WERI-Rb-1 (cell line): ENCODE results near the gene GALNT5.

Experiments used
- DNase-seq: peaks from one replicate; pipeline ENCODE4 v3.0.0-alpha.2; 2020
- H3K27ac ChIP-seq: fragments of 250-450 bp; sonication (Bioruptor Pico); 2 replicates; pipeline ENCODE4 v1.5.1; 2020; ENCODE audit warnings: mild to moderate bottlenecking, moderate library complexity
- H3K27me3 ChIP-seq: fragments of 250-450 bp; sonication (Bioruptor Pico); 2 replicates; pipeline ENCODE4 v1.5.1; 2021; ENCODE audit warnings: mild to moderate bottlenecking, low read depth, moderate library complexity; ENCODE audit not compliant: insufficient read depth, severe bottlenecking
- H3K36me3 ChIP-seq: fragments of 250-450 bp; sonication (Bioruptor Pico); 2 replicates; pipeline ENCODE4 v1.5.1; 2020; ENCODE audit warnings: mild to moderate bottlenecking, moderate library complexity
- H3K4me3 ChIP-seq: 2 replicates; pipeline ENCODE4 v1.5.1; 2011; ENCODE audit warnings: low read depth, mild to moderate bottlenecking, control low read depth, low read length
- H3K9me3 ChIP-seq: fragments of 250-450 bp; sonication (Bioruptor Pico); 2 replicates; pipeline ENCODE4 v1.5.1; 2021; ENCODE audit warnings: mild to moderate bottlenecking, moderate library complexity; ENCODE audit not compliant: severe bottlenecking
- TF ChIP-seq, protein P1 (sequence below): IDR thresholded peaks from 2 replicates; pipeline ENCODE4 v1.5.1; 2011; ENCODE audit warnings: low read depth, mild to moderate bottlenecking, control low read depth, inconsistent platforms, low read length

Gene GALNT5

DNA sequence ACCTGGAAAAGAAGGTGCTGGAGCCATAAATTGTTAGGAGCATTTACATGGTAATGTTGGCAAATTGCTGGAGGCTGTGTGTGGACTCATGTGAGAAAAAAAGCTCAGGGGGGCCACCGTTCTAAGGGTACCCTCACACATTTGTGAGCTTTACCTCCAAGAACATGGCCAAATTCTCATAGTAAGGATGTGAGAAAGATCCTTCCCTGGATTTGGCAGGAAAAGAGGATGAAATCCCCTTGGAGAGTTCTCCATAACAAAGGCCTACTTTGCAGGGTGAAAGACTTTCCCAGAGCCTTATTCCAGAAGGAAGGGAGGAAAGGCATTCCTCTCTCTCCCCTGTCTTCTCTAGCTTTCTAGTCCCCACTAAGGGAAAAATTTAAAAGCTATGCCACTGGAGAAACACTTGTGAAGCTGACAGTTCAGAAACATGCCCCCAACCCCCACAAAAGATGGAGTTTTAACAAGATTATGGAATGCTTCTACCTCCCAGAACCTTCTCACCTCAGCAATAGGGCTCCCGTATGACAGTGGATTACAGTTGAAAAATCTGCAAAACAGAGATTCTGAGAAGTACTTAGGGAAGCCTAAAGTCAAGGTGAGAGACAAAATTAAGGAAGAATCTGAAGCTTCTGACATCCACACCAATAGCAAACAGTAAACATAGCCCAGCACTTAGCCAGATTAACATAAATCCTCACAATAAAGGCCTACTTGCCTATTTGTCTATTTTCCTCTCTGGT, 88.3 kb downstream of the GALNT5 start:
- H3K9me3 ChIP-seq: no peaks in the 10 kb centered on the region
- no peak for DNase-seq
- TF ChIP-seq, protein P1, sequence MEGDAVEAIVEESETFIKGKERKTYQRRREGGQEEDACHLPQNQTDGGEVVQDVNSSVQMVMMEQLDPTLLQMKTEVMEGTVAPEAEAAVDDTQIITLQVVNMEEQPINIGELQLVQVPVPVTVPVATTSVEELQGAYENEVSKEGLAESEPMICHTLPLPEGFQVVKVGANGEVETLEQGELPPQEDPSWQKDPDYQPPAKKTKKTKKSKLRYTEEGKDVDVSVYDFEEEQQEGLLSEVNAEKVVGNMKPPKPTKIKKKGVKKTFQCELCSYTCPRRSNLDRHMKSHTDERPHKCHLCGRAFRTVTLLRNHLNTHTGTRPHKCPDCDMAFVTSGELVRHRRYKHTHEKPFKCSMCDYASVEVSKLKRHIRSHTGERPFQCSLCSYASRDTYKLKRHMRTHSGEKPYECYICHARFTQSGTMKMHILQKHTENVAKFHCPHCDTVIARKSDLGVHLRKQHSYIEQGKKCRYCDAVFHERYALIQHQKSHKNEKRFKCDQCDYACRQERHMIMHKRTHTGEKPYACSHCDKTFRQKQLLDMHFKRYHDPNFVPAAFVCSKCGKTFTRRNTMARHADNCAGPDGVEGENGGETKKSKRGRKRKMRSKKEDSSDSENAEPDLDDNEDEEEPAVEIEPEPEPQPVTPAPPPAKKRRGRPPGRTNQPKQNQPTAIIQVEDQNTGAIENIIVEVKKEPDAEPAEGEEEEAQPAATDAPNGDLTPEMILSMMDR: no peak
- no peaks in the 10 kb centered on the region for H3K36me3 ChIP-seq
- H3K27me3 ChIP-seq: no peaks in the 10 kb centered on the region
- H3K4me3 ChIP-seq: no peak overlapping the region
- no peak overlapping the region for H3K27ac ChIP-seq

DNA sequence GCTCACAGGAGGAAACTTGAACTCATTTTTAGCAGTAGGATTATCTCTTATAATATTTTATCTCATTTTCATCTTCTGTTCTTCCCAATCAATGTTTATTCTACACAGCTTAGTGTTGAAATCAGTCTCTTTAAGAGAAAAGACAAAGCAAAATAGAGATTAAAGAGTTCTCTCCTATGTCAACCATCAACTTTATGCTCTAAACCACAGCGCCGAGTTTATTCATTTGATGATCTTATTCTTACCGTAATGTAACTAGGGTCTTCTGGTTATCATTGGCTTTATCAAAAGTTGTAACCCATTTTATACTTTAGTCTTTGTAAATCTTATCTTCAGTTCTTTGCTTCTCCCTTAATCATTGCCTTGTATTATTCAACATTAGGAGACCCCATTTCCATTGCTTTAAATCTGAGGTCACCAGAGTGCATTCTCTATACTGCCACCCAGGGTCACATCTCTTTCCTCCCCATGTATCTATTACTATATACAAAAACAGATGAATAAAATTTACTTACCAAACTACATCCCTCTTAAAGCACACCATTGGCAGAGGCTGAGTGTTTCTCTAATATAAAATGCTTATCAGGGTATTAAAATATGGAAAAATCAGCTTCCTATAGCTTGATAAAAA, 90.9 kb downstream of the GALNT5 start:
- TF ChIP-seq, protein P1: no peak
- Histone ChIP-seq H3K9me3 (no peaks in the 10 kb centered on the region), H3K27me3 (no peaks in the 10 kb centered on the region), H3K4me3 (no peak overlapping the region), H3K36me3 (no peaks in the 10 kb centered on the region), H3K27ac (no peak overlapping the region)
- no peak for DNase-seq

DNA sequence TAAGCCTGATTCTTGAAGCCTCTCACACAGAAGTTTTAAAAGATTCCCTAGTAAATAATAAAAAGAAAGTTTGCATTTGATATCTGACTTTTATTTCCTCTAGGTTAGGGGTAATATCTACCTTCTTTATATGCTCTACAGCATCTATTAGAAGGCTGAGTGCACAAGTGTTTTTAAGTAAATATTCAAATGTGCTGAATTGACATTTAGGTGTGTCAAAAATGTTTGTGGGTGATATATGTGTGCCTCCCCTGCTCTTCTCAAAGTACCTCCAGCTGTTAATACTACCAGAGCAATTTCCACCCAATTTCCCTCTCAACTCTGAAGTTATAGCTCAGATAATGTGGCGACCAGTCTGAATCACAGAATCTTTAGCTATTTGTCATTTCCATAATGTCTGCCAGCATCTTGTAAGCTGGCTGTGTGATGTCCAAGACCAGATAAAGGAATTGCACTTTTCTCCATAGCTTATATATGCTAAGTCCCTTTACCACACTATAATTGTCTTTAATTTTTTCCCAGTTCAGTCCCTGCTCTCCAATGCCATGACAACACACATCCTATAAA, 92.5 kb downstream of the GALNT5 start:
- H3K9me3 ChIP-seq: no peaks in the 10 kb centered on the region
- H3K27ac ChIP-seq: no peak overlapping the region
- H3K36me3 ChIP-seq: no peaks in the 10 kb centered on the region
- TF ChIP-seq, protein P1: no peak
- H3K4me3 ChIP-seq: no peak overlapping the region
- H3K27me3 ChIP-seq: no peaks in the 10 kb centered on the region
- DNase-seq: no peak

DNA sequence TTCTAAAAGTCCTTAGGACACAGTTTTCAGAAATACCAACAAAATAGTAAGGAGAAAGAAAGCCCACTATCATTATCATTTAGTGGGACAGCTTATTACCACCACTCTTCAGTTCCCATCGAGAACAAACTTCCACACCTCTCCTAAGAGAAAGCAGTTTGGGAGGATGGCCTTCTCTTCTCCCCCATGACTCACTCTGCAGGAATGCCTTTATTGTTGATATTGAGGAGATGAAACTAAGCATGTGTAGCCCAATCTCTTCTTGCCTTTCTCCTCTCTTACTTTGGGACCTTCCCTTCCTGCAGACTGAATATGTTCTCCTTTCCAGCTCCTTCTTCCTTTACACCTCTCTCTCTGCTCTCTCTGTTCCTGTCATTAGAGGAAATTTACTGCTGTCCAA, 98.1 kb downstream of the GALNT5 start:
- H3K27me3 ChIP-seq: no peaks in the 10 kb centered on the region
- H3K4me3 ChIP-seq: no peak overlapping the region
- no peaks in the 10 kb centered on the region for H3K9me3 ChIP-seq
- TF ChIP-seq, protein P1: no peak
- no peak overlapping the region for H3K27ac ChIP-seq
- H3K36me3 ChIP-seq: no peaks in the 10 kb centered on the region
- no peak for DNase-seq

DNA sequence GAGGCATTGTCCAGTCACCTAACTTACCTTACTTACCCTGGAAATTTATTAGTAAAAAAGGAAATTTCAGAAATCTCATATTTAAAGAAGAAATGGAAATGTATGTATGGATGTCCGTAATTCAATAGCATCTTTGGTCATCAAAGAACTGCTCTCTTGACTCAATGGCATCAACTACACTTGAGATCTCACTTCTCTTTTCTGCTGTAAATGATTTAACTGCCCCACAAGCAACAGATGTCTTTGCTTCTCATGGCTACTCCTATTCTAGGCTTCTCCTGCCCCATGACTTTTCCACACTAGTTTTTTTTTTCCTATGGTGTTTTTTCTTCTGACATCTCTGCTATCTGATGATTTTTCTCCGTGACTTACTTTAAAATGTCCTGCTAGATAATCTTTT, 102.1 kb downstream of the GALNT5 start:
- Histone ChIP-seq H3K4me3 (no peak overlapping the region), H3K36me3 (no peaks in the 10 kb centered on the region), H3K9me3 (peaks cover 6% of the 10 kb centered on the region), H3K27ac (no peak overlapping the region), H3K27me3 (no peaks in the 10 kb centered on the region)
- TF ChIP-seq, protein P1: no peak
- DNase-seq: no peak
